GM12872 (cell line): Measurements from ENCODE around the gene LTBP1.

Experiments
- TF ChIP-seq, protein P1 (sequence below): IDR thresholded peaks from 3 replicates; pipeline ENCODE4 v1.5.1; 2011; ENCODE audit warnings: low read depth, mild to moderate bottlenecking, low read length, moderate library complexity; ENCODE audit not compliant: insufficient read depth

Gene LTBP1

DNA sequence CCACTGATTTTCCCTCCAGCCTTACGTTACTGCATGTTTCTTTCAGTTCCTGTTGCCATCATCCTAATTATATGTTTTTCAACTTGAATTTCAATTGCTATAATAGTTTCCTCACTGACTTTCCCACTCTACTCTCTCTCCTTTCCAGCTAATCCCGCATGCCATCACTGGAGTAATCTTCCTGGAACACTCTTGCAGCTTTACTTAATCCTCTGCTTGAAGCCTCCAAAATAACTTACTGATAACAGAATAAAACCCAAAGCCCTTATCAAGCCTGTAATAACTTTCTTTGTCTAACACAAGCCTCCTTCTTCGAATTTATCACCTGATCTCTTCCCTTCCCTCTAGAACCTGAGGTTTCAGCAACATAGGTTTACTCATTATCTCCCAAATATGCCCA lies 237.3 kb downstream of the LTBP1 start:
- TF ChIP-seq, protein P1, sequence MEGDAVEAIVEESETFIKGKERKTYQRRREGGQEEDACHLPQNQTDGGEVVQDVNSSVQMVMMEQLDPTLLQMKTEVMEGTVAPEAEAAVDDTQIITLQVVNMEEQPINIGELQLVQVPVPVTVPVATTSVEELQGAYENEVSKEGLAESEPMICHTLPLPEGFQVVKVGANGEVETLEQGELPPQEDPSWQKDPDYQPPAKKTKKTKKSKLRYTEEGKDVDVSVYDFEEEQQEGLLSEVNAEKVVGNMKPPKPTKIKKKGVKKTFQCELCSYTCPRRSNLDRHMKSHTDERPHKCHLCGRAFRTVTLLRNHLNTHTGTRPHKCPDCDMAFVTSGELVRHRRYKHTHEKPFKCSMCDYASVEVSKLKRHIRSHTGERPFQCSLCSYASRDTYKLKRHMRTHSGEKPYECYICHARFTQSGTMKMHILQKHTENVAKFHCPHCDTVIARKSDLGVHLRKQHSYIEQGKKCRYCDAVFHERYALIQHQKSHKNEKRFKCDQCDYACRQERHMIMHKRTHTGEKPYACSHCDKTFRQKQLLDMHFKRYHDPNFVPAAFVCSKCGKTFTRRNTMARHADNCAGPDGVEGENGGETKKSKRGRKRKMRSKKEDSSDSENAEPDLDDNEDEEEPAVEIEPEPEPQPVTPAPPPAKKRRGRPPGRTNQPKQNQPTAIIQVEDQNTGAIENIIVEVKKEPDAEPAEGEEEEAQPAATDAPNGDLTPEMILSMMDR, result no peak

DNA sequence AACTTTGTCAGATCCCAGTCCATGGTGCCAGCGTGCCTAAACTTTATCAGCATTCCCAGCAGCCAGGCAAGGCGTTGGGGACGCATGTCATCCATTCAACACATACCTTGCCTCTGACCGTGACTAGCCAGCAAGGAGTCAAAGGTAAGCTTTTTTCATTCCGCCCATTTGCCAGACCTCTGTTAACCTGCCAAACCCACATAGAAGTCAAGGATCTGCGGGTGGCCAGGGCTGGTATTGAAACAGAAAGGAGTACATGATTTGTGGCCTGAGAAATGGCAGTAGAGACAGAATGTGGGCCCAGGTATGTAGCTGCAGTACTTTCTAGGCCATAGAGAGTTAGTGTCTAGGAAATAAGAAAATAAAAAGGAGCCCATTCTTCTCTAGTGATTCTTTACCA lies 240.2 kb downstream of the LTBP1 start:
- TF ChIP-seq, protein P1, result no peak

DNA sequence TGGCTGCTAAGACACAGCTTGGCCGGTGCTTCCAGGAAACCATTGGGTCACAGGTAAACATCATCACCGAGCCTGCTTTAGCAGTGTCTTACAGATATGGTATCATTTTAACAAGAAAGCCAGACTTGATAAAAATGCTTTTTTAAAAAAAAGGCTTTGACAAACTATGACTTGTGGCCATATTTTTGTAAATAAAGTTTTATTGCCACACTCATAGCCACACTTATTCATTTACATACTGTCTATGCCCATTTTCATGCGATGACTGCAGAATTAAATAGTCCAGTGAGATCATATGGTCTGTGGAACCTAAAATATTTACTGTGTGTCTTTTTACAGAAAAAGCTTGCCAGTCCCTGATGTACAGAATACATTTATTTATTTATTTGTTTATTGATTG lies 242.0 kb downstream of the LTBP1 start:
- TF ChIP-seq, protein P1, result no peak

DNA sequence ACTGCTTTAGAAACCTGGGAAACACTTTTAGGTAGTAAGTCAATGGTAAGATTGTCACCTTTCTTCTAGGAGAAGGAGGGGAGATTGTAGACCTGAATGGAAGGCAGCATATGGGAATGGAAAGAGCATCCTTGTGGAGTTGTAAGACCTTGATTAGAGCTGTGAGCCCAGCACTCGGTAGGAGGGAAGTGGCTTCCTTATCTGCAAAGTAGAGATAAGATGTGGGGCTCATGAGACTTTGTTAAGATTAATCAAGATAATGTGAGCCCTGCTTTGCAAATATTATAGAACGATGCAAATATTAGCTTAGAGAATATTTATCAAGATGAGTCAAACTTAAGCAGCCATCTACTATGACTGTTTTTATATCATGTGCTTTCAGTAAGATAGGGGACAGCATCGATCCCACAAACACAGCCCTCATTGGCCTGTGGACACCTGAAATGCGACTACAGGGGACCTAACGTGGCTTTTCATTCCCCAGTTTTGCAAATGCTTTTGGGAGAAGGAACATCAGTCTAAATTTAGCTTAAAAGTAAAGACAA lies 243.7 kb downstream of the LTBP1 start:
- TF ChIP-seq, protein P1, result no peak

DNA sequence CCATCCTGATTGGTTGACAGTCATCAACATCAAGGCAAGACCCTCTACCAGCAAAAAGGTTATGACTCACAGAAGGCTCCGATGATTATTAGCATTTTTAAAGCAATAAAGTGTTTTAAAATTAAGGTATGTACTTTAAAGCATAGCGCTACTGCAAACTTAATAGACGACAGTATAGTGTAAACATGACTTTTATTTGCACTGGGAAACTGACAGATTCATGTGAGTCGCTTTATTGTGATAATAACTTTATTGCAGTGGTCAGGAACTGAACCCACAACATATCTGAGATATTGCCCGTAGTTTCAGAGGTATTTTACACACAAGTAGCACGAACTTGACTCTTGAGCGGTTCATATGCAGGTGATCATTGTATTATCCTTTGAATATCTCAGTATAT lies 249.1 kb downstream of the LTBP1 start:
- TF ChIP-seq, protein P1, result no peak

DNA sequence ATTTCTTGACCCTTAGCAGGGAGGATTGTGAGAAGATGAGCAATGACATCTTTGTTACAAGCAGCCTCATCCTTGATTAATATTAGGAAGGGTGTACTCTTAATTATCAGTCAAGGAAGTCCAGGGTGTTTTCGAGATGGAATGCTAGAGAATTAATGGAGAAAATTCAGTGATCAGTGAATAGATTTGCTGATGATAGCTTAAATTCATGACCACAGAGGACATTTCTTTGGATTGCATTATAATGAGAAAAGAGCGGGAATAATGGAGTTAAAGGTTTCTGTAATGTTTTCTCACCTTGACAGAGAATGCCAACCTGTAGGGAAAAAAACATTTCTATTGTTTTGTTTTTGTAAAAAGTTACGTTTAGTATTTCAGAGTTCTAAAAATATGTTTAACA lies 249.9 kb downstream of the LTBP1 start:
- TF ChIP-seq, protein P1, result no peak

DNA sequence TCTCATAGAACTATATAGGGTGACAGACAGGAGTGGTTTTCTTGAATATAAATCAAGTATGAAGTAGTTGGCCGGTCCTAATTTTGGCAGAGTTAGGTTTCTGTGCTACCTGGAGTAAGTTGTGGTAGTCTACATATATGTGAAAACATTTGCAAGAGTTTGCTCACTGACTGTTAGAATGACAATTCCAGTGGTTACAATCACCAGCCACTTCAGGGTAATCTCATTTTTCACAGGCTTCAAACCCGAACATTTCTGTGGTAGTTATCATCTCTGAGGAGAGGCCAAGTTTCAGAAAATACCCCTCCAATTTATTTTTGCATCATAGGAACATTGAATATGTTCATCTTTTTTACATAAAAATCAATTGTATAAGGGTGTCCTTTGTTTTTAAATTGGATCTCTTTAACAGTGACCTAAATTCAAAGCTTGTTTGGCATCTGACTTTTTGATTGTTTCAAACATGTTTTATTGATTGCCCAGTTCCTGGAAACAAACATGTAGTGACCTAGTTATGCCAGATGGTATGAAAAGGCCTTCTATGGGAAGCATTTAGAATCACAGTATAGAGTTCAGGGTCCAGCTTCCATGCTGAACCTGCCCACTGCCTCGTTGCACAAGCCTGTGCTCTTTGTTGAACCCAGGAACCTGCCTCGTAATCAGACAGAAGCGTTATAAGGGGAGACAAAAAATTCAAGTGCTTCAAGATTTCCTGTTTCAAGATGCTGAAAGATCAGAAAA lies 250.6 kb downstream of the LTBP1 start:
- TF ChIP-seq, protein P1, result no peak
